Astrocyte (in vitro differentiated cells and primary cell): ENCODE results near the gene GID8.

ENCODE experiments used
- CTCF ChIP-seq: IDR thresholded peaks from 2 replicates; pipeline ENCODE4 v1.5.1; 2011; ENCODE audit warnings: low read depth, mild to moderate bottlenecking, inconsistent platforms, low read length, moderate library complexity; ENCODE audit not compliant: insufficient read depth
- EZH2 ChIP-seq: IDR thresholded peaks from 2 replicates; pipeline ENCODE4 v1.6.1; 2012; ENCODE audit warnings: mild to moderate bottlenecking, low read length, inconsistent platforms; ENCODE audit not compliant: insufficient read depth

- TF ChIP-seq EZH2: no peak
- TF ChIP-seq CTCF: no peak
These were observed 21.1 kb upstream of the GID8 start for GRCh38 chr20:62916703-62917476.
